ENCODE measurements around the gene BDNF.

DNA sequence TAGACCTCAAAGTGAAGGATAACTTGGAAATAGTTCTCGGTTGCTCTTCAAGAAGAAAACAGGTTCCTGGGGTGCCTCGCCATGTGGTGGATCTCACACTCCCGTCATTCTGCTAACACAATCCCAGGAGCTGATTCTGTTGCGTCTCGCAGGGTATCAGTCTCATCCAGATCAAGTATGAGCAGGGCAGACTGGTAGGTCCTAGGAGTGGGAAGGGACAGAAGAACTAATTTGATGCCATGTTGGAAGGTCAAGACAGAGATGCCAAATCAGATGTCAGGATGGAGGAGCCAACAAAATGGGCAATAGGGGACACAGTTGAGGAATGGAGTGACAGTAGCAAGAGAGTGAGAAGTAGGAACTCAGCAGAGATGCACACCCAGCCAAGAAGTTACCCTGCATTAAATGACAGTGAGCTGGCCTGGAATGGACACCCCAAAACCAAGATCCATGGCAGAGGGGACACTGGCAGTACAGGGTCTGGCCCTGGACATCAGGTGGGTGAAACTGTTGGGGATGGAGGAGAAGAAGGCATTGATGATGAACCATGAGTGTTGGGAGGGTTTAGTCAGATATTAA lies 76.2 kb downstream of the BDNF start:
- TF ChIP-seq, protein P1, sequence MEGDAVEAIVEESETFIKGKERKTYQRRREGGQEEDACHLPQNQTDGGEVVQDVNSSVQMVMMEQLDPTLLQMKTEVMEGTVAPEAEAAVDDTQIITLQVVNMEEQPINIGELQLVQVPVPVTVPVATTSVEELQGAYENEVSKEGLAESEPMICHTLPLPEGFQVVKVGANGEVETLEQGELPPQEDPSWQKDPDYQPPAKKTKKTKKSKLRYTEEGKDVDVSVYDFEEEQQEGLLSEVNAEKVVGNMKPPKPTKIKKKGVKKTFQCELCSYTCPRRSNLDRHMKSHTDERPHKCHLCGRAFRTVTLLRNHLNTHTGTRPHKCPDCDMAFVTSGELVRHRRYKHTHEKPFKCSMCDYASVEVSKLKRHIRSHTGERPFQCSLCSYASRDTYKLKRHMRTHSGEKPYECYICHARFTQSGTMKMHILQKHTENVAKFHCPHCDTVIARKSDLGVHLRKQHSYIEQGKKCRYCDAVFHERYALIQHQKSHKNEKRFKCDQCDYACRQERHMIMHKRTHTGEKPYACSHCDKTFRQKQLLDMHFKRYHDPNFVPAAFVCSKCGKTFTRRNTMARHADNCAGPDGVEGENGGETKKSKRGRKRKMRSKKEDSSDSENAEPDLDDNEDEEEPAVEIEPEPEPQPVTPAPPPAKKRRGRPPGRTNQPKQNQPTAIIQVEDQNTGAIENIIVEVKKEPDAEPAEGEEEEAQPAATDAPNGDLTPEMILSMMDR (conservative IDR thresholded peaks at IDR 0.05) = no peak
- TF ChIP-seq EZH2 (IDR thresholded peaks at IDR 0.05; ENCODE audit: low read depth) = no peak

All from PC-9 (cell line).